Hepatocyte (in vitro differentiated cells): ENCODE measurements around the gene DDX41.

ENCODE experiments used
- CTCF ChIP-seq: fragments of 200-600 bp; sonication (generic); IDR thresholded peaks from 2 replicates; pipeline ENCODE4 v1.5.1; 2016; ENCODE audit warnings: antibody characterized with exemption, mild to moderate bottlenecking; ENCODE audit not compliant: poor library complexity
- EZH2 ChIP-seq: fragments of 200-600 bp; sonication (generic); IDR thresholded peaks from 2 replicates; pipeline ENCODE4 v1.6.1; 2016; ENCODE audit warnings: antibody characterized with exemption, mild to moderate bottlenecking, borderline replicate concordance

- TF ChIP-seq EZH2 (no peak), CTCF (no peak)
These were observed 33.7 kb downstream of the DDX41 start for GRCh38 chr5:177483042-177483441.
